GM23338 (cell line): ENCODE data around the gene RAMP3.

Experiments
- CREB1 ChIP-seq: fragments of 250-450 bp; sonication (Bioruptor Pico); IDR thresholded peaks from 2 replicates; pipeline ENCODE4 v1.5.0; 2020; ENCODE audit warnings: low read depth, mild to moderate bottlenecking, moderate library complexity
- ETS1 ChIP-seq: IDR thresholded peaks from 2 replicates; pipeline ENCODE4 v1.6.1; 2016; ENCODE audit warnings: antibody characterized with exemption
- EZH2 ChIP-seq: fragments of 200-600 bp; sonication (generic); IDR thresholded peaks from one replicate; pipeline ENCODE4 v1.8.0; 2017; ENCODE audit warnings: antibody characterized with exemption, mild to moderate bottlenecking, low read depth; ENCODE audit not compliant: unreplicated experiment
- EZH2phosphoT487 ChIP-seq: fragments of 200-600 bp; sonication (generic); IDR thresholded peaks from one replicate; pipeline ENCODE4 v1.8.1; 2018; ENCODE audit warnings: antibody characterized with exemption; ENCODE audit not compliant: unreplicated experiment
- JUNB ChIP-seq: IDR thresholded peaks from one replicate; pipeline ENCODE4 v1.6.1; 2016; ENCODE audit warnings: antibody characterized with exemption; ENCODE audit not compliant: unreplicated experiment
- NANOG ChIP-seq: IDR thresholded peaks from 2 replicates; pipeline ENCODE4 v1.6.1; 2016; ENCODE audit warnings: antibody characterized with exemption, borderline replicate concordance
- POLR2AphosphoS5 ChIP-seq: IDR thresholded peaks from 2 replicates; pipeline ENCODE4 v1.6.1; 2016; ENCODE audit warnings: antibody characterized with exemption, low read depth
- ZNF114 ChIP-seq: fragments of 250-450 bp; sonication (Bioruptor Pico); IDR thresholded peaks from 2 replicates; pipeline ENCODE4 v1.5.0; 2020; ENCODE audit warnings: mild to moderate bottlenecking, moderate library complexity
- ZNF331 ChIP-seq: fragments of 250-450 bp; sonication (Bioruptor Pico); IDR thresholded peaks from 2 replicates; pipeline ENCODE4 v1.5.0; 2020; ENCODE audit warnings: low read depth, mild to moderate bottlenecking, moderate library complexity
- TF ChIP-seq, protein P1 (sequence below), 2 experiments: fragments of 200-600 bp in 1 of 2; sonication (generic) in 1 of 2; conservative IDR thresholded peaks; 2 replicates each; pipeline versions ENCODE4 v1.5.1 to v1.6.1; 2016 to 2017; ENCODE audit warnings: antibody characterized with exemption in 2 of 2, low read depth in 2 of 2, mild to moderate bottlenecking in 2 of 2, moderate library complexity in 1 of 2
- TF ChIP-seq, protein P2 (sequence below): IDR thresholded peaks from one replicate; pipeline ENCODE4 v1.6.1; 2018; ENCODE audit warnings: antibody characterized with exemption; ENCODE audit not compliant: unreplicated experiment
- TF ChIP-seq, protein P3 (sequence below): fragments of 250-450 bp; sonication (Bioruptor Pico); IDR thresholded peaks from 2 replicates; pipeline ENCODE4 v1.5.0; 2020; ENCODE audit warnings: mild to moderate bottlenecking, moderate library complexity

DNA sequence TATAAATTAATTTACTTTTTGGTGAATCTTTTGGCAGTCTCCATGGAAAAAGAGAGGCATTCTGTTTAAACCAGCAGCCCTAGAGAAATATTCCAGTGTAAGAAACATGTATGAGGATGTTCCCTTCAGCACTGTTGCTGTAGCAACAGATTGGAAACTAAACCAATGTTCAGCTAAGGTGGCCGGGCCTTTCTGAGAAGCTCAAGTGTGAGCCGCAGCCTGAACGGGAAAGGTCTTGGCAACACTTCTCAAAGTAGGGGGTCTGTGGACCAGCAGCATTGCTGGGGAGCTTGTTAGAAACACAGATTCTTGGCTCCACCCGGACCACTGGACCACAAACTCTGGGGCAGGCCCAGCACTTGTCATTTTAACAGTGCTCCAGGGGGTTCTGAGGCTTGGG lies 36.2 kb downstream of the RAMP3 start:
- TF ChIP-seq POLR2AphosphoS5 (no peak), ZNF114 (CRISPR knock-in tag) (no peak), EZH2 (no peak), JUNB (no peak), EZH2phosphoT487 (no peak), CREB1 (CRISPR knock-in tag) (no peak), ZNF331 (CRISPR knock-in tag) (no peak), ETS1 (no peak), NANOG (no peak)
- TF ChIP-seq, protein P1, sequence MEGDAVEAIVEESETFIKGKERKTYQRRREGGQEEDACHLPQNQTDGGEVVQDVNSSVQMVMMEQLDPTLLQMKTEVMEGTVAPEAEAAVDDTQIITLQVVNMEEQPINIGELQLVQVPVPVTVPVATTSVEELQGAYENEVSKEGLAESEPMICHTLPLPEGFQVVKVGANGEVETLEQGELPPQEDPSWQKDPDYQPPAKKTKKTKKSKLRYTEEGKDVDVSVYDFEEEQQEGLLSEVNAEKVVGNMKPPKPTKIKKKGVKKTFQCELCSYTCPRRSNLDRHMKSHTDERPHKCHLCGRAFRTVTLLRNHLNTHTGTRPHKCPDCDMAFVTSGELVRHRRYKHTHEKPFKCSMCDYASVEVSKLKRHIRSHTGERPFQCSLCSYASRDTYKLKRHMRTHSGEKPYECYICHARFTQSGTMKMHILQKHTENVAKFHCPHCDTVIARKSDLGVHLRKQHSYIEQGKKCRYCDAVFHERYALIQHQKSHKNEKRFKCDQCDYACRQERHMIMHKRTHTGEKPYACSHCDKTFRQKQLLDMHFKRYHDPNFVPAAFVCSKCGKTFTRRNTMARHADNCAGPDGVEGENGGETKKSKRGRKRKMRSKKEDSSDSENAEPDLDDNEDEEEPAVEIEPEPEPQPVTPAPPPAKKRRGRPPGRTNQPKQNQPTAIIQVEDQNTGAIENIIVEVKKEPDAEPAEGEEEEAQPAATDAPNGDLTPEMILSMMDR (conservative IDR thresholded peaks at IDR 0.05; ENCODE audit: low read depth in 2 of 2): no peak
- TF ChIP-seq, protein P2, sequence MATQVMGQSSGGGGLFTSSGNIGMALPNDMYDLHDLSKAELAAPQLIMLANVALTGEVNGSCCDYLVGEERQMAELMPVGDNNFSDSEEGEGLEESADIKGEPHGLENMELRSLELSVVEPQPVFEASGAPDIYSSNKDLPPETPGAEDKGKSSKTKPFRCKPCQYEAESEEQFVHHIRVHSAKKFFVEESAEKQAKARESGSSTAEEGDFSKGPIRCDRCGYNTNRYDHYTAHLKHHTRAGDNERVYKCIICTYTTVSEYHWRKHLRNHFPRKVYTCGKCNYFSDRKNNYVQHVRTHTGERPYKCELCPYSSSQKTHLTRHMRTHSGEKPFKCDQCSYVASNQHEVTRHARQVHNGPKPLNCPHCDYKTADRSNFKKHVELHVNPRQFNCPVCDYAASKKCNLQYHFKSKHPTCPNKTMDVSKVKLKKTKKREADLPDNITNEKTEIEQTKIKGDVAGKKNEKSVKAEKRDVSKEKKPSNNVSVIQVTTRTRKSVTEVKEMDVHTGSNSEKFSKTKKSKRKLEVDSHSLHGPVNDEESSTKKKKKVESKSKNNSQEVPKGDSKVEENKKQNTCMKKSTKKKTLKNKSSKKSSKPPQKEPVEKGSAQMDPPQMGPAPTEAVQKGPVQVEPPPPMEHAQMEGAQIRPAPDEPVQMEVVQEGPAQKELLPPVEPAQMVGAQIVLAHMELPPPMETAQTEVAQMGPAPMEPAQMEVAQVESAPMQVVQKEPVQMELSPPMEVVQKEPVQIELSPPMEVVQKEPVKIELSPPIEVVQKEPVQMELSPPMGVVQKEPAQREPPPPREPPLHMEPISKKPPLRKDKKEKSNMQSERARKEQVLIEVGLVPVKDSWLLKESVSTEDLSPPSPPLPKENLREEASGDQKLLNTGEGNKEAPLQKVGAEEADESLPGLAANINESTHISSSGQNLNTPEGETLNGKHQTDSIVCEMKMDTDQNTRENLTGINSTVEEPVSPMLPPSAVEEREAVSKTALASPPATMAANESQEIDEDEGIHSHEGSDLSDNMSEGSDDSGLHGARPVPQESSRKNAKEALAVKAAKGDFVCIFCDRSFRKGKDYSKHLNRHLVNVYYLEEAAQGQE: no peak
- TF ChIP-seq, protein P3, sequence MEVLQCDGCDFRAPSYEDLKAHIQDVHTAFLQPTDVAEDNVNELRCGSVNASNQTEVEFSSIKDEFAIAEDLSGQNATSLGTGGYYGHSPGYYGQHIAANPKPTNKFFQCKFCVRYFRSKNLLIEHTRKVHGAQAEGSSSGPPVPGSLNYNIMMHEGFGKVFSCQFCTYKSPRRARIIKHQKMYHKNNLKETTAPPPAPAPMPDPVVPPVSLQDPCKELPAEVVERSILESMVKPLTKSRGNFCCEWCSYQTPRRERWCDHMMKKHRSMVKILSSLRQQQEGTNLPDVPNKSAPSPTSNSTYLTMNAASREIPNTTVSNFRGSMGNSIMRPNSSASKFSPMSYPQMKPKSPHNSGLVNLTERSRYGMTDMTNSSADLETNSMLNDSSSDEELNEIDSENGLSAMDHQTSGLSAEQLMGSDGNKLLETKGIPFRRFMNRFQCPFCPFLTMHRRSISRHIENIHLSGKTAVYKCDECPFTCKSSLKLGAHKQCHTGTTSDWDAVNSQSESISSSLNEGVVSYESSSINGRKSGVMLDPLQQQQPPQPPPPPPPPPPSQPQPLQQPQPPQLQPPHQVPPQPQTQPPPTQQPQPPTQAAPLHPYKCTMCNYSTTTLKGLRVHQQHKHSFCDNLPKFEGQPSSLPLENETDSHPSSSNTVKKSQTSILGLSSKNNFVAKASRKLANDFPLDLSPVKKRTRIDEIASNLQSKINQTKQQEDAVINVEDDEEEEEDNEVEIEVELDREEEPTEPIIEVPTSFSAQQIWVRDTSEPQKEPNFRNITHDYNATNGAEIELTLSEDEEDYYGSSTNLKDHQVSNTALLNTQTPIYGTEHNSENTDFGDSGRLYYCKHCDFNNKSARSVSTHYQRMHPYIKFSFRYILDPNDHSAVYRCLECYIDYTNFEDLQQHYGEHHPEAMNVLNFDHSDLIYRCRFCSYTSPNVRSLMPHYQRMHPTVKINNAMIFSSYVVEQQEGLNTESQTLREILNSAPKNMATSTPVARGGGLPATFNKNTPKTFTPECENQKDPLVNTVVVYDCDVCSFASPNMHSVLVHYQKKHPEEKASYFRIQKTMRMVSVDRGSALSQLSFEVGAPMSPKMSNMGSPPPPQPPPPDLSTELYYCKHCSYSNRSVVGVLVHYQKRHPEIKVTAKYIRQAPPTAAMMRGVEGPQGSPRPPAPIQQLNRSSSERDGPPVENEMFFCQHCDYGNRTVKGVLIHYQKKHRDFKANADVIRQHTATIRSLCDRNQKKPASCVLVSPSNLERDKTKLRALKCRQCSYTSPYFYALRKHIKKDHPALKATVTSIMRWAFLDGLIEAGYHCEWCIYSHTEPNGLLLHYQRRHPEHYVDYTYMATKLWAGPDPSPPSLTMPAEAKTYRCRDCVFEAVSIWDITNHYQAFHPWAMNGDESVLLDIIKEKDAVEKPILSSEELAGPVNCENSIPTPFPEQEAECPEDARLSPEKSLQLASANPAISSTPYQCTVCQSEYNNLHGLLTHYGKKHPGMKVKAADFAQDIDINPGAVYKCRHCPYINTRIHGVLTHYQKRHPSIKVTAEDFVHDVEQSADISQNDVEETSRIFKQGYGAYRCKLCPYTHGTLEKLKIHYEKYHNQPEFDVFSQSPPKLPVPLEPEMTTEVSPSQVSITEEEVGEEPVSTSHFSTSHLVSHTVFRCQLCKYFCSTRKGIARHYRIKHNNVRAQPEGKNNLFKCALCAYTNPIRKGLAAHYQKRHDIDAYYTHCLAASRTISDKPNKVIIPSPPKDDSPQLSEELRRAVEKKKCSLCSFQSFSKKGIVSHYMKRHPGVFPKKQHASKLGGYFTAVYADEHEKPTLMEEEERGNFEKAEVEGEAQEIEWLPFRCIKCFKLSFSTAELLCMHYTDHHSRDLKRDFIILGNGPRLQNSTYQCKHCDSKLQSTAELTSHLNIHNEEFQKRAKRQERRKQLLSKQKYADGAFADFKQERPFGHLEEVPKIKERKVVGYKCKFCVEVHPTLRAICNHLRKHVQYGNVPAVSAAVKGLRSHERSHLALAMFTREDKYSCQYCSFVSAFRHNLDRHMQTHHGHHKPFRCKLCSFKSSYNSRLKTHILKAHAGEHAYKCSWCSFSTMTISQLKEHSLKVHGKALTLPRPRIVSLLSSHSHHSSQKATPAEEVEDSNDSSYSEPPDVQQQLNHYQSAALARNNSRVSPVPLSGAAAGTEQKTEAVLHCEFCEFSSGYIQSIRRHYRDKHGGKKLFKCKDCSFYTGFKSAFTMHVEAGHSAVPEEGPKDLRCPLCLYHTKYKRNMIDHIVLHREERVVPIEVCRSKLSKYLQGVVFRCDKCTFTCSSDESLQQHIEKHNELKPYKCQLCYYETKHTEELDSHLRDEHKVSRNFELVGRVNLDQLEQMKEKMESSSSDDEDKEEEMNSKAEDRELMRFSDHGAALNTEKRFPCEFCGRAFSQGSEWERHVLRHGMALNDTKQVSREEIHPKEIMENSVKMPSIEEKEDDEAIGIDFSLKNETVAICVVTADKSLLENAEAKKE (CRISPR knock-in tag): no peak
